Measurements from ENCODE around the gene CHD3. TPM values are rescaled to one million over a fixed set of nuclear protein-coding genes. Genes with fewer than 3 reads are reported as not detected.

Gene CHD3
- total RNA-seq, 1 experiment from 2014 or later = 84.6 TPM

DNA sequence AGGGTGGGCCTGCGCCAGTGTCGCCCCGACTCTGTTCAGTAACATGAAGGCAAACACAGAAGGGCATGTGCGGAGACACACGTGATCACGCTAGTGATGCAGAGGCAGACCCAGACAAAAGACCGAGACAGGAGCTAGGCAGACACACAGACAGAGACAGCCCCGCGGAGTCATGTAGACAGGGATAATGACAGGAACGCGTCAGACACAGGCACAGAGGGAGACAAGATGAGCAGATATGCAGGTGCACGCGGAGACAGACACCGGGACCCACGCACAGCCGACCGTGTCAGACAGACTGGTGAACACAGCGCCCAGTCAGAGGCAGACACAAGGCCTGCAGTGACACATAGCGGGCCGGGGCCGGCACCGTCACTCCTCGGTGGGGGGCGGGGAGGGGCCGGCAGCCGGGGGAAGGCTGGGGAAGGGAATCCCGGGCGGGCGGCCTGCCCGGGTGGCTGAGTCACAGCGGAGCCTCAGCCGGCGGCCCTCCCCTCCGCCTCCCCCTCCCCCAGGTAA, 47.1 kb upstream of the CHD3 start:
- no peak for DNase-seq (ENCODE audit: low read depth, low spot score)
- CTCF ChIA-PET = no interaction called here
- BruUV-seq (replicated peaks) = no TSS peak

DNA sequence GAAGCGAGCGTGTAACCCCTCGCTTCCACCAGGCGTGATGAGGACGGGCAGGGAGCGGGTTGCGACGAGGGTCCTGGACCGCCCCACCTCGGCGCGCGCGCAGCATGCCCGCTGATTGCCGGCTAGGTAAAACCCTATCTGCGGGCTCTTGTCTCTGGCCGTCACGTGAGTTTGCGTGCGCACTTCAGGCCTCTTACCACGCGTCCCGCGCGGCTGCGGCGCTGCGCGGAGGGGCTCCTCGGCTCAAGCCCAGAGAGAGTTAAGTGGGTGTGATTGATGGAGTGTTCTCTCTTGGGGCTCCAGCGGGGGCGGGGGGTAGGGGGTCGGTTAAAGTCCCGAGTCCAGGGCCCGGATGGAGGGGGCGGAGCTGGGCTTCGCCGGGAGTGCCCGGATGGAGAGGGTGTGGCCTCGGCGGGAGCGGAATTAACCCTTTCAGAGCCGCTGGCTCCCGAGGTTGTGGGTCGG, 46.6 kb upstream of the CHD3 start:
- CTCF ChIA-PET = no interaction called here
- in situ Hi-C loops (cut with HindIII; ENCODE audit: low pct_unique_long_range_greater_than_20kb, low sequenced_read_pairs) = no loop called here
- DNase-seq (ENCODE audit: low read depth, low spot score) = no peak

More for the DNA sequence above, 47.1 kb upstream of the CHD3 start:
- Histone ChIP-seq H3K27ac (ENCODE audit: low read length) (peak overlapping the region; percentile 85), H3K27me3 (ENCODE audit: control insufficient read depth, insufficient read depth, low read length) (no peaks in the 10 kb centered on the region), H3K36me3 (ENCODE audit: control insufficient read depth, insufficient read depth, low read length) (no peaks in the 10 kb centered on the region; the same call in 1 of the 2 replicates), H3K9me3 (ENCODE audit: control insufficient read depth, insufficient read depth, low read depth, low read length) (no peaks in the 10 kb centered on the region), H3K4me1 (ENCODE audit: control insufficient read depth, insufficient read depth, low read length) (peaks cover 39% of the 10 kb centered on the region), H3K4me3 (ENCODE audit: low read depth in 2 of 2, low read length in 2 of 2) (peak overlapping the region; percentile 72 to 84)
- peak; percentile 8 for ATAC-seq
- in situ Hi-C loops (cut with HindIII; ENCODE audit: low pct_unique_long_range_greater_than_20kb, low sequenced_read_pairs) (no loop called here), intact Hi-C loops (cut with micrococcal nuclease; ENCODE audit: unreplicated experiment) (no loop called here)
- POLR2A ChIA-PET = no interaction called here
- TF ChIP-seq SIN3A (IDR thresholded peaks at IDR 0.05; ENCODE audit: borderline replicate concordance, insufficient read depth, low read depth, low read length) = 0 out of 2 replicates have a peak, but pooled peaks have one; percentile 36
- TF ChIP-seq, protein P1, sequence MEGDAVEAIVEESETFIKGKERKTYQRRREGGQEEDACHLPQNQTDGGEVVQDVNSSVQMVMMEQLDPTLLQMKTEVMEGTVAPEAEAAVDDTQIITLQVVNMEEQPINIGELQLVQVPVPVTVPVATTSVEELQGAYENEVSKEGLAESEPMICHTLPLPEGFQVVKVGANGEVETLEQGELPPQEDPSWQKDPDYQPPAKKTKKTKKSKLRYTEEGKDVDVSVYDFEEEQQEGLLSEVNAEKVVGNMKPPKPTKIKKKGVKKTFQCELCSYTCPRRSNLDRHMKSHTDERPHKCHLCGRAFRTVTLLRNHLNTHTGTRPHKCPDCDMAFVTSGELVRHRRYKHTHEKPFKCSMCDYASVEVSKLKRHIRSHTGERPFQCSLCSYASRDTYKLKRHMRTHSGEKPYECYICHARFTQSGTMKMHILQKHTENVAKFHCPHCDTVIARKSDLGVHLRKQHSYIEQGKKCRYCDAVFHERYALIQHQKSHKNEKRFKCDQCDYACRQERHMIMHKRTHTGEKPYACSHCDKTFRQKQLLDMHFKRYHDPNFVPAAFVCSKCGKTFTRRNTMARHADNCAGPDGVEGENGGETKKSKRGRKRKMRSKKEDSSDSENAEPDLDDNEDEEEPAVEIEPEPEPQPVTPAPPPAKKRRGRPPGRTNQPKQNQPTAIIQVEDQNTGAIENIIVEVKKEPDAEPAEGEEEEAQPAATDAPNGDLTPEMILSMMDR (IDR thresholded peaks at IDR 0.05) = no peak; the same call in 1 of the 2 replicates

More for the DNA sequence above, 46.6 kb upstream of the CHD3 start:
- Histone ChIP-seq H3K4me3 (ENCODE audit: low read depth in 2 of 2, low read length in 2 of 2) (peak overlapping the region; percentile 72 to 84), H3K4me1 (ENCODE audit: control insufficient read depth, insufficient read depth, low read length) (peaks cover 39% of the 10 kb centered on the region), H3K27me3 (ENCODE audit: control insufficient read depth, insufficient read depth, low read length) (no peaks in the 10 kb centered on the region), H3K9me3 (ENCODE audit: control insufficient read depth, insufficient read depth, low read depth, low read length) (no peaks in the 10 kb centered on the region), H3K36me3 (ENCODE audit: control insufficient read depth, insufficient read depth, low read length) (no peaks in the 10 kb centered on the region; the same call in 1 of the 2 replicates), H3K27ac (ENCODE audit: low read length) (peak overlapping the region; percentile 85)
- ATAC-seq = peak; percentile 65
- no TSS peak for BruUV-seq (replicated peaks)
- TF ChIP-seq POLR2AphosphoS5 (IDR thresholded peaks at IDR 0.05; ENCODE audit: low read depth, low read length) (no peak; the same call in 1 of the 2 replicates), SIN3A (IDR thresholded peaks at IDR 0.05; ENCODE audit: borderline replicate concordance, insufficient read depth, low read depth, low read length) (no peak; the same call in 1 of the 2 replicates), REST (IDR thresholded peaks at IDR 0.05; ENCODE audit: insufficient read depth in 1 of 2, low read depth in 2 of 2, low read length in 1 of 2) (no peak), TCF7L2 (IDR thresholded peaks at IDR 0.05; ENCODE audit: low read depth, low read length) (no peak)
- TF ChIP-seq, protein P1 (IDR thresholded peaks at IDR 0.05) = no peak
- intact Hi-C loops (cut with micrococcal nuclease; ENCODE audit: unreplicated experiment) = no loop called here
- POLR2A ChIA-PET = no interaction called here
